NCI-H2171 (cell line): Measurements from ENCODE around the gene MIPEP.

Source experiments
- DNase-seq: peaks from one replicate; lab custom pipeline; 2025; lab: John Stamatoyannopoulos, UW

MIPEP gene

DNA sequence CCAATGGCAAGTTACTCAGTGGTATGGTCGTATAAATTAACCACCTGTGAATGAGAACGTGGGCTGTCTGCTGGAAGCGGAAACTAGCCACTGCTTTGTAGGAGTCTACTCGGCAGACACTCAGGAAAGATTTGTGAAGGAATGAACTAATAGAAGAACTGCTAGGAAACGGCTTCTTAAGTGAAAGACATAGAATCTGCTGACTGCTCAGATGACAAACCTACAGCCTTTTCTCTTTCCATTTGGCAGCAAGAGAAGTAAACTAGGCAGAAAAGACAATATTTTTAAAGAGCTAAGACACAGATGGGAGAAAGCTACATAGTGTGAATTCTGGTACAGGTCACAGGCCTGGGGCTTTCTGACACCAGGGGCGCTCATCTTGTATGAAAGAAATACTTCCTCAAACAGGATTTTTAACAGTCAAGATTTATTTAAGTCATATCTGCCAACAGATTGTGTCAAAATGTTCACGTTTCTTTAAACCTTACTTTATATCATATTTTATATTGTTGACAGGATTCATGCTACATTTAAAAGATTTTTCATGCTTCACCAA is 78.4 kb downstream of the MIPEP start:
- DNase-seq = no peak

DNA sequence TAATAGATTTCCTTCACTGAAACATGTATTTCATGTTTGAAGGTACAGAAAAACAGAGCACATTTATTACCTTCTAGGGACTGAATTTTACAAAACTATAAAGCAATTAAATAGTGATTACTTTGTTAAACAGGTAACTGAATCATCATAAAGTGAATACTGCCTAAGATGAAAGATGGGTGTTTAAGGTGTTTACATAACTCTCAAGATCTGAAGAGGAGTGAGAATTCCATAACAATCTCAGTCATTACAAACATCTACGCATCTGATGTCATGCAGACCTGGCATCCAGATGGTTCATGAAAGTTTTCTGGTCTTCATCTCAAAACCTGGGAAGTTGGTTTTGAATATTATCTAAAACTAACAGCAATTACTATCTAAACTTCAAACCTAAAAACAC is 80.4 kb downstream of the MIPEP start:
- no peak for DNase-seq

DNA sequence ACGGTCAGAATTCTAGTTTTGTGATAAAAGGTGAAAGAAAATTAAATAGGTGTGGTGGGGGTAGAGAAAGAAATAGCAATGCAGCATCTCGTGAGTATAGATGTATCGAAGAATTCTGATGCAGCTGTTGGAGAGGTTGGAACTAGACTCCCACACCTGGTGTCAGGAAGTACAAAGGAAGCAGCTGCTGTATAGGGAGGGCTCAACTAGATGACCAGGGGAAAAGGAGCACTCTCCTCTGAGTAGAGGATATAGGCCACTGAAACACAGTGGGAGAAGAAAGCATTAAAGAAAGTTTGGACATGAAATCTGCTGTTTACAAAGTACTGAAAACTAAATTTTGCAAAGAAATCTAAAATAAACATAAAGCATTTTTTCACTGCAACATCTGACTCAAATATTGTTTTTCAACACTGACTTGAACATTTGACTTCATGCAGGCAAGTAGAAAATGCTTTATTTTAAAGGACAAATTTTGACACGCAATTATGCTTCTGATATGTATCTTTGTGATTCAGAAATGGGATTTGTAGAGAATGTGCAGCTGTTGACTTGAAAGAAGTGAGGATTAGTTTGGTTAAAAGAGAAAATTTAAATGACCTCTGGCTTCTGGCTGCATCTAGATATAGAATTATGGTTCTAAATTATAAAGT is 82.2 kb downstream of the MIPEP start:
- DNase-seq = no peak

DNA sequence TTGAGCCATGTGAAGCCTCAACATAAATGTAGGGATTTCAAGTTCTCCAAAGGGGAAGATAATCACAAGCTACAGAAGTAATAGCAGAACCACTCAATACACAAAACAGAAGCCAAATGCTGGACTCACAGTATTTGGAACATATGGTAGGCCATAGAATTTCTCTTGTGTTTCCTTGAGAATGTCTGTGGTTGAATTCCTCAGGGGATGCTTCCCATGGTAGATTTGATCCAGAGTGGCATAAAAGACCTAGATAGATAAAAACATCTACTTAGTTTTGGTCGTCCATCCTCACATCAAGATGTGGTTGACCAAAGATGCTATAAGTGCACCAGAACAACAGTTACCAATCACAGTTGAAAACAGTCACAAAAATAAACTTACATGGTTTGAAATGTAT is 83.4 kb downstream of the MIPEP start:
- no peak for DNase-seq

DNA sequence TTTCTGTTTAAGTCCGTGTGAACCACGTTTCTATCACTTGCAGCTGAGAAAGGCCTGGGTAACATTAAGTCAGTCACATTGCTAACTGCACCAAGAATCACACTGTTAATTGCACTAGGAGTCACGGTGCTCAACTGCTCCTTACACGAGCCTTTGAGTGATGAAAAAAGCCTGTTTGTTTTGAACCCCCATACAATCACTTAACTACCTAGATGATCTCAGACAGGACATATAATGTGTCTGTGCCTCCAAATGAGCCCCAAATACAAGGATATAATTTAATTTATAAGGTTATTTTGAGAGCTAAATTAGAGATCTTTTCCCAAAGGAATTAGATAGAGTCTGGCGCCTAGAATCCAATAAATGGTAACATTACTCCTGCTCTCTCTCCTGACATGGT is 84.1 kb downstream of the MIPEP start:
- no peak for DNase-seq

DNA sequence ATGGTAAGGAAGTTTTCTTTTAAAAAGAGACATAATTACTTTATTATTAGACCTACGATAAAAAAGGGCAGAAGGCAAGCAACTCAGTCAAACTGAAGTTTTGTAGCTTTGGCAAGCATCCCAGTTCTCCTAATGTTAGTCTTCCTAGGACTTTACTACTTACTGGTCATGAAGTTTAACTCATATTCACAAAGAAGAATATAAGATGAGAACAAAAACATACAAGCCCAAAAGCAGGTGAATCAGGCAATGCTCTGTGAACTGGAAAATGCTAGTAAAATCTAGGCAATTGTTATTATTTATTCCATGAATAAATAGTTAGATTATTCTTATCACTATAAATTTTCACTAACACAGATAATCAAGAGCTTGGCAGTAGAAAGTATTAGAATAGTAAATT is 85.0 kb downstream of the MIPEP start:
- DNase-seq = no peak

DNA sequence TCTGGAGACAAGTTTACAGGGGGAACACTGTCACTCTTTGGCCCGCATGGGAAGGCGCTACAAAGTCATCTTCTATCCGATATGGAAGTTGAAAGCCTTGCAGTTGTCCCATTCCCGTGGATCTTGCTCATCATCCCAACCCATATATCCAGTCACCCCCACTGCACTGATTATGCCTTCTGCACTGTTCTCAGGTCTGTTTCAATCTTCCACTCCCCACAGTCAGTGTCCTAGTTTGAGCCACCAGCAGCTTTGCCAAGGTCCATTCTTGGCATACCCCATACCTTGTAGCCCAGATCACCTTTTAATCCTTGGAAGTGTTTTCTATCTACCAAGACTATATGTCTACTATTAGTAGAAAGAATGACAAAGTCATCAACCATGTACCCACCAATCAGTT is 88.1 kb downstream of the MIPEP start:
- no peak for DNase-seq

DNA sequence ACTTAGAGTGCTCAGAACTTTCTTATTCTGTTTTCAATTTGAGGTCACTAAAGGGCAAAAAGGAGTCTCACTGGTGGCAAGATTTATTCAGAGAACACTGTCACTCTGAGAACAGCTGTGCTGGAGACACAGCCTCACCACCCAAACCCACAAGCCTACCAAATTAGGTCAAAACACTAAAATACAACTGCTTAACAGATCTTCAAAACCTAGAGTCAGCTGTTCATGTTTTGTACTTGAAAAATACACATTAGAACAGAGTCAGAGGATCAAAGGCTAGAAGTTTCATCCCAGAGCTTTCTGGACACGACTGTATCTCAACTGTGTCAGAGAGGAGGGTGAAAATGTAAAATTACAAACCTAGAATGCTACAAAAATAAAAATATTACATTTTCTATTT is 89.3 kb downstream of the MIPEP start:
- DNase-seq = peak; percentile 1

DNA sequence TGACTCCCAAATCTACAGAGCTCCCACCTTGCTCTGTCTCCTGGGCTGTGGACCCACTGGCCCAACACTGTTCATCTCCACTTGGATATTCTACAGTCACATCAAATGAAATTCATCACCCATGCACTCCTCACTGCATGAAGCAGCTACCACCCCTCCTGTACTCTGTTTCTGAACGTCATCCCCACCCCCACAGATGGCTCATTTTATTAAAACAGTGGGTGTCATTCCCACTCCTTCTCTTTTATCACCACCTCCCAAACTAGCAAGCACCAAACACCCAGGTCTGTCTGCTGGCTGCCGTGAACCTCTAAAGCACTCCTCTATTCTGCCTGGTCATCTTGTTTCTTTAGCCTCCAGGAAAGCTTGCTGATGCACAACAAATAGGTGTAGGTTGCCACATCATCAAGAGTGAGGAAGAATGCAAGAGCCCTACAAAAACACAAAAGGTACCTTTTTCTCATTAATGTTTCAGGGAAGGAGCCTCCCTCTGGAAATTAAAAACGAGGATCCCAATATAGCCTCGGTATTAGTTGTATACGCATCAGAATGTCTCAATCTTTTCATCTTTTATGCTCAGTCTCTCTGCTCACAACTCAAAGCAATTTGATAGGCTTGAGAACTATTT is 91.8 kb downstream of the MIPEP start:
- DNase-seq = no peak

DNA sequence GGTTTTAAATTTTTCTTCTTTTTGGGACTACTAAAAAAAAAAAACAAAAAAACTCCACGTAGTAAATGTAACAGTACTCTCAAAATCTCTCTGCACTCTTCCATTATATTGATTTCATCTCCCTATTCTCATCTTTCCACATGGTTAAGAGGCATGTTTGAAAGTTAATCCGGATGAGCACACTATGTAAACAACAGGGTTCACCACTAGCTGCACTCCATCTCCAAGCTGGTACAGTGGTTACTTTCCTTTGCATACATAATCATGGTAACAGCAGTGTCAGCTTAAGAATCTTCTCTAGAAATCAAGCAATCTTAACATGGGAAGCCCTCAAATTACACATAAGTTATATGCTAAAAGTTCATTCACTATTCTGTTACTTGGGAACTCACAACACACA is 92.6 kb downstream of the MIPEP start:
- DNase-seq = peak; percentile 14

DNA sequence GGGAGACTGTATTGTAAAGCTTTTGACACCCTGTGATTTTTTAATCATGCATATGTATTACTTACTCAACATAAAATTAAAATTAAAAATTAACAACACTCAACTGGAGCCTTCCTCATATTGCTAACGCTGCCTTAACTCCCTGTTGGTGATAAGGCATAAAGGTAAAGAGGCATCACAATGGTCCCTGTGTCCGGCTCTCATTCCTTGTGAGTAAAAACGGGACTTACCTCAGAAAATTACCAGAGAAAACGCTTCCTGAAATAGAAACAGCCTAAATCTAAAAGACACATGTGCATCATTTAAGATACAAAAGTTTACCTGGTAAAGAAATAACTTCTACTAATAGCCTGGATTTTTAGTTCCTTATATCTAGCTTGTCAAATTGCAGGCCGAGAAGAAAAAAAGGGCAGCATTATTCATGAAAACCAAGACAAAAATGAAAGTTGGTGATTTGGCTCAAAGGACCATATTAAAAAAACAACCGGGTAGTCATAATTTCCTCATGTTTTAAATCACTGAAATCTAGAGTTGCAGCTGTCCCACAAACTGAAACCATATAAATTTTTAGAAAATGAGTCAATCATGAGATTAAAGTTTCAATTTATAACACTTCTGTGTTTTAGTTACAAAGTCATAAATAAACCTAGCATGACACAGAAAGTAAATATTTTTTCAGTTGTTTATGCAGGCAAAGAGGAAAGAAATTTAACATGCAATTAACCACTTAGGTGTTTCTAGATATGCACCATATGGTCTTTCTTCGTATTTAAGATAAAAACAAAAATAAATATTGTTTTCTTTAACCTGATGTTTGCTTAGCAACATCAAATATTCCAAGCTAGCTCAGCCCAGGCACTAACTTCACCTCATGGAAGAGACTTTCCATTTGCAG is 94.7 kb downstream of the MIPEP start:
- DNase-seq = no peak

DNA sequence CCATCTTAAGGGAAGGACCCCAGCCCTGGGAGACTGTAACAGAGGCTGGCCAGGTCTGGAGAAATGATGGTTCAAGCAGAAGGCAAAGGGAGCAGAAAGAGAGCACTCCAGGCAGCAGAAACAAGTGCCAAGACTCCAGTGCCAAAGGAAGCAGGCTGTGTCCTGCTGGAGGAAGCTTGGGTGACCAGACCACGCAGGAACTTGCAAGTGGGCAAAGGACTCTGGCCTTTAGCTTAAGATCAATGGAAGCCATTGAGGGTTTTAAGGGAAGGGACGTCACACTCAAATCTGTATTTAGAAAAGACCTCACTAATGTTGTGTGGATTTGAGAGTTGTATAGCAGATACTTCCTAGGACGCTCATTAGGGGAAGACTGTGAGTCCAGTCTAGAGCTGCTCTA is 95.5 kb downstream of the MIPEP start:
- no peak for DNase-seq

DNA sequence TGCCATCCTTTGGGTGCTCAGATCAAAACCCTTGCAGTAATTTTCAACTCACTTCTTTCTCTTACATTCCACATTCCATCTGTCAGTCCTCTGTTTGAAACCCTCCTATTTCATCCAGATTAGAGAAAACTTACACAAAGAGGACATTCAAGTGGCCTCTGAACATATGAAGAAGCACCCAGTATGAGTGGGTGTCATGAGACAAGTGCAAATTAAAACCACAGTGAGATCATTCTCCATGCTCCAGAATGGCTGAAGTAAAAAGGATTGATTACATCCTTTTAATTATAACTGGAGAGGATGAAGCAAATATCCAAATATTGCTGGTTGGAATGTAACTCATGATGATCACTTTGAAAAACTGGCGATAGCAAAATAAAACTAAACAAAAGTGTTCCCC is 96.5 kb downstream of the MIPEP start:
- DNase-seq = no peak

DNA sequence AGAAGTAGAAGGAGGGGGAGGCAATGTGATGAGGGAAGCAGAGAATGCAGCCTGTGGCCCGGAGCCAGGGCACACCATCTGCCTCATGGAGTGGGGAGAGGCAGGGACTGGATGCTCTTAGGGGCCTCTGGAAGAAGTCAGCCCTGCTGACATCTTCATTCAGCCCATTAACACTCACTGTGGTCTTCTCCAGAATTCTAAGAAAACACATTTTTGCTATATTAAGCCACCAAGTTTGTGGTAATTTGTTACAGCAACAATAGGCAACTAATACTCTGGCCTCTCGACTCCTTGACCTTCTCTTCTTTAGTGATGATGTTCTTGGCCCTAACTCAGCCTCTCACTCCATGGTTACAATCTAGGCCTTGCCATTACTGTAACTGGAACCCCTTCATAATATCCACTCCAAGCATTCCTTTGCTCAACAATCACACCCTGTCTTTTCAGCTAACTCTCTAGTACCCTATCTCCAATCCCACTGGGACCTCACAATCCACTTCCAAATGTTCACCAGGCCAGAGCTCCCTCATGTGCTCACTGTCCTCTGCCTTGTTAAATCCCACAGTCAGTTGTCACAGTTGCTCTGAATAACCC is 98.5 kb downstream of the MIPEP start:
- peak; percentile 42 for DNase-seq

DNA sequence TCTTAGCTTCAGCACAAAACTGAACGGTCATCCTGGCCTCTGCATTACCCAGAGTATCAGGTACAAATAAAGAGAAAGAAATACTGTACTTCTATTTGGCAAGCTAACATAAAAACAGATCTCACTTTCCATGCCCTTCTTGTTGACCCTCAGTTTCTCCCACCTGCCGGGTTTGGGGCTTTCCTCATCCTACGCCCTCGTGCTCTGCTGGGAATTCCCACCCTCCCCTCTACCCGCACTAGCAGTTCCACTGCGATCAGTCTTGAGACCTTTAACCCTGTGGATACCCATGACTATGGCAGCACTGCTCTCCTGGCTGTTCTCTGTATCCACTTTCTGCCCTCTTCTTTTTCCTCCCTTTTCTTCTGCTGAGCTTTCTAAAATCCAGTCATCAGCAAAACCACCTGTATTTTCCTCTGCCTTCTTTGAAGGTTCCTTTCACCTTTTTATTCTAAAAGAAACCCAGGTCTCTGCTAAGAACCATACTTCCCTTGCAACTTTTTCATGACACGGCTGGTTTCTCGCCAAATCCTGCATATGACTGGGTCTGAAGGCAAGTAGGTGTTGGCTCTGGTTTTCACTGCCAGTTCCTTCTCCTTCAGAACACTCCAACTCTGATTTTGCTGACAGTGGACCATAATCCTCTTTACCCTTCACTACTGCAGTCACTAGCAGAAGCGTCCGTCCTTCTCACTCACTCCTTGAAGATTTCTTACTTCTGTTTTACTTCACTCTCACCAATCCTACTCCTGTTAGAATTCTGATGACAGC is 99.4 kb downstream of the MIPEP start:
- DNase-seq = no peak

DNA sequence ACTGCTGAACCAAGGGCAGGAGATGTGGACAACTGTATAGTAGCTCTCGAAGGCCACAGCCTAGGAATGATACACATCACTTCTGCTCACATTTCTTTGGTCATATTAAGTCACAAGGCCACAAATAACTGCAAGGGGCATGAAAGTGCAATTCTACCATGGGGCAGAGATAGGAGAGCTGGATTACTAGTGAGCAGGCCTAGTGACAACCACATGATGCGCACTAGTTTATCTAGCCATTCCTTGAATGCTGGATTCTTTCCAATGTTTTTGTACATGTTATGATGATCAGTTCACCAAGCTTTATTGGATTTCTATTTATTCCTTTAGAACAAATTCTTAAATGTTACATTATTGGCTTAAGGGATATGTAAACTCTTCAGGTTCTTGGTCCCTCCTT is 100.7 kb downstream of the MIPEP start:
- no peak for DNase-seq

DNA sequence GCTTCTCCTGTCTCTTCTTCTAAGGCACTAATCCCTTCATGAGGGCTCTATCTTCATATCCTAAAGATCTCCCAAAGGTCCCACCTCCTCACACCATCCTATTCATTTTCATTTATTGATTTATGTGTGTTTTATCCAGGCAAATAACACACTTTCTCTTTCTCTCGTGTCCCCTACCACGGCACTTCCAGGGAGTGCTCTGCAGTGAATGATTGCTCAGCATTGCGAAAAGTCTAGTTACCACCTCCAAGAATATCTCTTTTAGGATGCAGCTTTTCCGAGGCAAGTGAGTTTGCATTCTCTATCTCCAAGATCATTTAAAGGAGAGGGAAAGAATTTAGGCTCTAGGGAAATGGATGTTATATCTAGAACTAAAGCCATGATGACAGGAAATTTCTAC is 101.7 kb downstream of the MIPEP start:
- DNase-seq = no peak

DNA sequence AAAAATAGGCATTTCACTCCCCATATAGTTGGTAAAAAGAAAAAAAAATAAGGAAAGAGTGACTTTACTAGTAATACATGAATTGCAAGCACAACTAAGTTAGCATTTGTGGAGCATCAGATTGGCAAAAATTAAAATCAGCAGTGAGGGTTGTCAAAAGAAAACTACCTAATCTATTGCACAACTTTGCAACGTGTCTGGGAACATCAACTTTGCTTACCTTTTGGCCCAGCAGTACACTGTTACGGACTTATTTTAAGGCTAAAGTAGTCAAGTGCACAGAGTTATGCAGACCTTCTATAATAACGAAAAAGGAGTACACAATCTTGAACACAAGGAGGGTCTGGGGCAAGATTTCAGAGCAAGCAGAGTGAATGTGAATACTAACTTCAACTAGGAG is 102.6 kb downstream of the MIPEP start:
- no peak for DNase-seq

DNA sequence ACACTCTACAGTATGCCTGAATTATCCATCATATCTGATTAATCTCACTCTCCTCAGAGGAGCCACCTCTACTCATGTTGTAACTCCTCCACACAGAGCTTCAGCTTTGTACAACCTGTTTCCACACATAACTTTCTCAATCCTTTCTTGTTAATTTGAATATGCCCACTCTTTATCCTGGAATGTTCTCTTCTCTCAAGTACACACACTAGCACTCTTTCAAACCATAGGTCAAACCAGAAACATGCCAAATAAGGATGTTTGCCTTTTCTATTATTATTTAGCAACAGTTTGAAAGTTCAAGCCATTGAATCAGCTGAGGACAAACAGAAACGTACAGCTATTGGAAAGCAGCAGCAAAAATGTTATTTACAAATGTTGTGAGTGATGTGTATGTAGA is 110.3 kb downstream of the MIPEP start:
- no peak for DNase-seq

DNA sequence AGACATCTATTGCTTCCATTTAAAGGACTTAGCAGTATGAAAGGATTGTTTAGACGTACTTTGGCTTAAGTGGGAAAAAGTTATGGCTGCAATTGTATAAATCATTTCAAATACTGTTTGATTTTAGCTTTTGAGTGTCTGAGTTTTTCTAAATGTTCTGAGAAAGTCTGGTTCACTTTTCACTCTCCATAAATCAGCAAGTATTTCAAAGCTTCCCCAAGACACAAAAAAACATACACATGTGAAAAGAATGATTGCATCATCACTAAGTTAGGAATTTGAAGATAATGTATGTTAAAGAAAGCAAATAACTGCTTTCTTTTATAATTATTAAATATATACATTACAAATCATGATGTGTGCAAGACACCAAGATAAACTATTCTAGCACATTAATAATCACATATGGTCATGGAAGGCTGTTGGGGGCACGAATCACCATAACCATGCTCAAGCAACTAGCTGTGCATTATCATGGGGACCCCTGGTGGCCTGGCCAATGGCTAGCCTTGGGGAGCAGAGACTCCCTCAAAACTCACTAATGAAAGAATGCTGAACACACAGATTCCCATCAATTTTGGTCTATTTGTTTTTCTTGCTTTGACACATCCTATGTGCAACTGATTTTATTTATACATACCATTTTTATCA is 111.1 kb downstream of the MIPEP start:
- DNase-seq = no peak

DNA sequence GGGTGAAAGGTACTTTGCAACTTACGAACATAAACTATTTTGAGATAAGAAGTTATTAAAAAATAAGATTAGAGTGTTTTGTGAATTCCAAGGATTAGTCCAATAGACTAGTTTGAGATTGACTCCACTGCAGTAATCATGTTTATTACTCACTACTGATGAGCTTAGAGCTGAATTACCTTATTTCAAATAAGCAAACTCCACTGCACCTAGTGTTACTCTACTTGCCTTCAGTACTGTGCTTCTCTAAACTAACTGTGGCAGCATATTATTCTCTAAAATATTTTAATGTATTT is 111.7 kb downstream of the MIPEP start:
- DNase-seq = no peak
